Upper lobe of left lung (tissue), 6 donors: ENCODE results near the gene PPP4R3B. TPM values are rescaled to one million over a fixed set of nuclear protein-coding genes. Genes with fewer than 3 reads are reported as not detected.

Experiments
- ATAC-seq, 2 donors: fragments of 200-7000 bp; cut with Tn5 transposase; one replicate each; pipeline ENCODE4 v1.9.1; 2022; ENCODE audit warnings: mild to moderate bottlenecking in 2 of 2, moderate library complexity in 2 of 2; ENCODE audit not compliant: low FRiP score in 2 of 2
- DNase-seq, 2 donors: peaks; one replicate each; pipeline ENCODE4 v3.0.0-alpha.2; 2019 to 2020
- H3K27ac ChIP-seq, 4 donors: fragments of 200-600 bp; sonication (generic); one replicate each; pipeline ENCODE4 v1.5.1; 2016 to 2019
- H3K27me3 ChIP-seq, 4 donors: fragments of 200-600 bp; sonication (generic); one replicate each; pipeline ENCODE4 v1.5.1; 2017 to 2019
- H3K36me3 ChIP-seq, 4 donors: fragments of 200-600 bp; sonication (generic); one replicate each; pipeline ENCODE4 v1.5.1; 2016 to 2019
- H3K4me1 ChIP-seq, 4 donors: fragments of 200-600 bp; sonication (generic); one replicate each; pipeline ENCODE4 v1.5.1; 2018 to 2019
- H3K4me3 ChIP-seq, 4 donors: fragments of 200-600 bp; sonication (generic); one replicate each; pipeline ENCODE4 v1.5.1; 2017 to 2019; ENCODE audit warnings: mild to moderate bottlenecking in 2 of 4, moderate library complexity in 1 of 4
- H3K9me3 ChIP-seq, 4 donors: fragments of 200-600 bp; sonication (generic); one replicate each; pipeline ENCODE4 v1.5.1; 2018 to 2019
- EP300 ChIP-seq, 4 donors: sonication (generic); formaldehyde crosslinking; IDR thresholded peaks; one replicate each; pipeline ENCODE4 v1.5.1; 2017; ENCODE audit warnings: antibody characterized with exemption in 4 of 4, control low read depth in 2 of 4
- POLR2A ChIP-seq, 4 donors: fragments of 450-650 bp; IDR thresholded peaks; one replicate each; pipeline ENCODE4 v1.5.1; 2016 to 2017; ENCODE audit warnings: antibody characterized with exemption in 4 of 4, mild to moderate bottlenecking in 2 of 4
- POLR2AphosphoS5 ChIP-seq, 2 donors: sonication (generic); formaldehyde crosslinking; IDR thresholded peaks; one replicate each; pipeline ENCODE4 v1.5.1; 2017; ENCODE audit warnings: antibody characterized with exemption in 2 of 2
- WGBS, 2 donors: methylation state at CpG; one replicate each; pipeline ENCODE4 v1.1.5; 2017 to 2018; 5-methylcytosine and 5-hydroxymethylcytosine counted together
- total RNA-seq, 6 donors: library from RNA; depleted of rRNA in 4 of 6; stranded (reverse); fragments of >200 nt in 4 of 6; gene quantifications; one replicate each; pipeline versions ENCODE4 v1.1.0 to v1.2.1, GENCODE V29; 2016 to 2021
- TF ChIP-seq, protein P1 (sequence below), 6 experiments: fragments of 450-650 bp in 4 of 6; fragments of 200-600 bp in 2 of 6; sonication (generic) in 2 of 6; IDR thresholded peaks; one replicate each; pipeline ENCODE4 v1.5.1; 2016 to 2019; ENCODE audit warnings: antibody characterized with exemption in 6 of 6
- donor health status: DM: no; HTN: no; CAD: no; lungs with moderate emphysema.
- donor health status: DM: no; HTN: yes; CAD: no; lungs with severe emphysema.

PPP4R3B gene
- total RNA-seq, 6 donors from 2014 or later = 37.2 to 117 (median 53.7) TPM

- WGBS, 2 donors = 94 to 98% methylated on average over 3 of the region's 3 CpGs
- Histone ChIP-seq H3K4me3 (no peak overlapping the region), H3K9me3 (no peaks in the 10 kb centered on the region), H3K27me3 (no peaks in the 10 kb centered on the region), H3K36me3 (peaks cover 0 to 51% (median 21%) of the 10 kb centered on the region in 4 donors), H3K4me1 (peaks cover 11 to 27% (median 19%) of the 10 kb centered on the region in 4 donors), H3K27ac (no peak overlapping the region)
- DNase-seq (no peak), ATAC-seq (no peak)
- no peak for TF ChIP-seq POLR2AphosphoS5 (IDR thresholded peaks at IDR 0.05)
- TF ChIP-seq, protein P1, sequence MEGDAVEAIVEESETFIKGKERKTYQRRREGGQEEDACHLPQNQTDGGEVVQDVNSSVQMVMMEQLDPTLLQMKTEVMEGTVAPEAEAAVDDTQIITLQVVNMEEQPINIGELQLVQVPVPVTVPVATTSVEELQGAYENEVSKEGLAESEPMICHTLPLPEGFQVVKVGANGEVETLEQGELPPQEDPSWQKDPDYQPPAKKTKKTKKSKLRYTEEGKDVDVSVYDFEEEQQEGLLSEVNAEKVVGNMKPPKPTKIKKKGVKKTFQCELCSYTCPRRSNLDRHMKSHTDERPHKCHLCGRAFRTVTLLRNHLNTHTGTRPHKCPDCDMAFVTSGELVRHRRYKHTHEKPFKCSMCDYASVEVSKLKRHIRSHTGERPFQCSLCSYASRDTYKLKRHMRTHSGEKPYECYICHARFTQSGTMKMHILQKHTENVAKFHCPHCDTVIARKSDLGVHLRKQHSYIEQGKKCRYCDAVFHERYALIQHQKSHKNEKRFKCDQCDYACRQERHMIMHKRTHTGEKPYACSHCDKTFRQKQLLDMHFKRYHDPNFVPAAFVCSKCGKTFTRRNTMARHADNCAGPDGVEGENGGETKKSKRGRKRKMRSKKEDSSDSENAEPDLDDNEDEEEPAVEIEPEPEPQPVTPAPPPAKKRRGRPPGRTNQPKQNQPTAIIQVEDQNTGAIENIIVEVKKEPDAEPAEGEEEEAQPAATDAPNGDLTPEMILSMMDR (IDR thresholded peaks at IDR 0.05) = no peak
- no peak for TF ChIP-seq POLR2A (IDR thresholded peaks at IDR 0.05)
- TF ChIP-seq EP300 (IDR thresholded peaks at IDR 0.05) = no peak
These were observed 6.3 kb downstream of the PPP4R3B start for GRCh38 chr2:55610954-55611743.

GRCh38 chr2:55609938-55610578 is 7.4 kb downstream of the PPP4R3B start:
- H3K9me3 ChIP-seq = no peaks in the 10 kb centered on the region
- no peaks in the 10 kb centered on the region for H3K27me3 ChIP-seq
- peaks cover 0 to 48% (median 21%) of the 10 kb centered on the region in 4 donors for H3K36me3 ChIP-seq
- H3K4me3 ChIP-seq = no peak overlapping the region
- 68 to 81% methylated on average over 1 of the region's 1 CpG for WGBS, 2 donors
- DNase-seq (no peak), ATAC-seq (no peak)
- no peak overlapping the region for H3K27ac ChIP-seq
- H3K4me1 ChIP-seq = peaks cover 0 to 17% (median 11%) of the 10 kb centered on the region in 4 donors
- no peak for TF ChIP-seq POLR2A (IDR thresholded peaks at IDR 0.05)
- no peak for TF ChIP-seq POLR2AphosphoS5 (IDR thresholded peaks at IDR 0.05)
- TF ChIP-seq, protein P1 (IDR thresholded peaks at IDR 0.05) = no peak
- no peak for TF ChIP-seq EP300 (IDR thresholded peaks at IDR 0.05)

- Histone ChIP-seq H3K4me1 (peaks cover 5 to 12% (median 7%) of the 10 kb centered on the region in 4 donors), H3K9me3 (no peaks in the 10 kb centered on the region), H3K4me3 (no peak overlapping the region), H3K27me3 (no peaks in the 10 kb centered on the region), H3K36me3 (peaks cover 0 to 41% (median 19%) of the 10 kb centered on the region in 4 donors), H3K27ac (no peak overlapping the region)
- DNase-seq = no peak
- no peak for ATAC-seq
- 83 to 86% methylated on average over 8 of the region's 8 CpGs for WGBS, 2 donors
- TF ChIP-seq EP300 (IDR thresholded peaks at IDR 0.05) = no peak
These were observed 8.1 kb downstream of the PPP4R3B start for GRCh38 chr2:55609193-55609794.

- TF ChIP-seq POLR2AphosphoS5 (IDR thresholded peaks at IDR 0.05) (no peak), EP300 (IDR thresholded peaks at IDR 0.05) (no peak), POLR2A (IDR thresholded peaks at IDR 0.05) (no peak)
- TF ChIP-seq, protein P1 (IDR thresholded peaks at IDR 0.05) = no peak
- Histone ChIP-seq H3K27ac (no peak overlapping the region), H3K9me3 (no peaks in the 10 kb centered on the region), H3K4me3 (no peak overlapping the region), H3K4me1 (peaks cover 6 to 17% (median 9%) of the 10 kb centered on the region in 4 donors), H3K36me3 (peaks cover 0 to 35% (median 16%) of the 10 kb centered on the region in 4 donors), H3K27me3 (no peaks in the 10 kb centered on the region)
- ATAC-seq (no peak), DNase-seq (no peak)
- 98 to 100% methylated on average over 3 of the region's 3 CpGs for WGBS, 2 donors
These were observed 9.7 kb downstream of the PPP4R3B start for GRCh38 chr2:55607717-55608116.

GRCh38 chr2:55604027-55604565 is 13.3 kb downstream of the PPP4R3B start:
- Histone ChIP-seq H3K27ac (no peak overlapping the region), H3K9me3 (no peaks in the 10 kb centered on the region), H3K36me3 (peaks cover 0 to 41% (median 3%) of the 10 kb centered on the region in 4 donors), H3K4me1 (peaks cover 6 to 18% (median 11%) of the 10 kb centered on the region in 4 donors), H3K4me3 (no peak overlapping the region), H3K27me3 (no peaks in the 10 kb centered on the region)
- TF ChIP-seq, protein P1 (IDR thresholded peaks at IDR 0.05) = no peak
- no peak for TF ChIP-seq POLR2A (IDR thresholded peaks at IDR 0.05)
- TF ChIP-seq EP300 (IDR thresholded peaks at IDR 0.05) = no peak
- TF ChIP-seq POLR2AphosphoS5 (IDR thresholded peaks at IDR 0.05) = no peak
- no peak for ATAC-seq
- 89 to 97% methylated on average over 1 of the region's 1 CpG for WGBS, 2 donors
- DNase-seq = no peak
